Smooth muscle cell (in vitro differentiated cells): ENCODE results near the gene CALN1. TPM values are rescaled to one million over a fixed set of nuclear protein-coding genes. Genes with fewer than 3 reads are reported as not detected.

Experiments
- DNase-seq: peaks from one replicate; lab custom pipeline; 2025; ENCODE audit not compliant: unreplicated experiment; lab: John Stamatoyannopoulos, UW
- H2AFZ ChIP-seq: fragments of 200-600 bp; sonication (generic); 2 replicates; pipeline ENCODE4 v1.6.0; 2016; ENCODE audit warnings: antibody characterized with exemption, low read depth, mild to moderate bottlenecking
- H3F3A ChIP-seq: fragments of 200-600 bp; sonication (generic); 2 replicates; pipeline ENCODE4 v1.6.0; 2017; ENCODE audit warnings: antibody characterized with exemption, low read depth
- H3K27ac ChIP-seq: fragments of 200-600 bp; sonication (generic); 2 replicates; pipeline ENCODE4 v1.5.1; 2016; ENCODE audit warnings: low read depth, mild to moderate bottlenecking
- H3K27me3 ChIP-seq: fragments of 200-600 bp; sonication (generic); 2 replicates; pipeline ENCODE4 v1.6.1; 2016; ENCODE audit warnings: low read depth, mild to moderate bottlenecking
- H3K36me3 ChIP-seq: fragments of 200-600 bp; sonication (generic); 2 replicates; pipeline ENCODE4 v1.5.1; 2016; ENCODE audit warnings: low read depth
- H3K4me1 ChIP-seq: fragments of 200-600 bp; sonication (generic); 2 replicates; pipeline ENCODE4 v1.5.1; 2016; ENCODE audit warnings: low read depth
- H3K4me2 ChIP-seq: fragments of 200-600 bp; sonication (generic); 2 replicates; pipeline ENCODE4 v1.6.0; 2016; ENCODE audit warnings: mild to moderate bottlenecking
- H3K4me3 ChIP-seq: fragments of 200-600 bp; sonication (generic); 2 replicates; pipeline ENCODE4 v1.5.1; 2016; ENCODE audit warnings: mild to moderate bottlenecking
- H3K79me2 ChIP-seq: fragments of 200-600 bp; sonication (generic); 2 replicates; pipeline ENCODE4 v1.6.0; 2016; ENCODE audit warnings: low read depth, mild to moderate bottlenecking
- H3K9ac ChIP-seq: fragments of 200-600 bp; sonication (generic); 2 replicates; pipeline ENCODE4 v1.6.0; 2016; ENCODE audit warnings: low read depth
- H3K9me3 ChIP-seq: fragments of 200-600 bp; sonication (generic); replicated peaks from 2 replicates; pipeline ENCODE4 v1.5.1; 2016; ENCODE audit warnings: low read depth
- H4K20me1 ChIP-seq: fragments of 200-600 bp; sonication (generic); 2 replicates; pipeline ENCODE4 v1.6.0; 2016; ENCODE audit warnings: low read depth
- WGBS: methylation state at CpG from one replicate; pipeline ENCODE4 v1.1.7; 2016; ENCODE audit warnings: low lambda C conversion rate; 5-methylcytosine and 5-hydroxymethylcytosine counted together
- polyA plus RNA-seq: library from polyadenylated mRNA; unstranded; fragments of >200 nt; fragmentation: Nextera tagmentation; extraction: Ambion mirVana; gene quantifications from 2 replicates; pipeline ENCODE4 v1.2.1, GENCODE V29; 2016
- total RNA-seq: library from RNA; depleted of rRNA; stranded (reverse); fragments of >200 nt; gene quantifications from 2 replicates; pipeline ENCODE4 v1.2.3, GENCODE V29; 2014
- TF ChIP-seq, protein P1 (sequence below): fragments of 200-600 bp; sonication (generic); IDR thresholded peaks from 2 replicates; pipeline ENCODE4 v1.5.1; 2017; ENCODE audit warnings: borderline replicate concordance, mild to moderate bottlenecking, antibody characterized with exemption; ENCODE audit not compliant: insufficient read depth, poor library complexity, severe bottlenecking

Gene CALN1
- total and polyA plus RNA-seq, 2 experiments from 2014 or later = not detected

DNA sequence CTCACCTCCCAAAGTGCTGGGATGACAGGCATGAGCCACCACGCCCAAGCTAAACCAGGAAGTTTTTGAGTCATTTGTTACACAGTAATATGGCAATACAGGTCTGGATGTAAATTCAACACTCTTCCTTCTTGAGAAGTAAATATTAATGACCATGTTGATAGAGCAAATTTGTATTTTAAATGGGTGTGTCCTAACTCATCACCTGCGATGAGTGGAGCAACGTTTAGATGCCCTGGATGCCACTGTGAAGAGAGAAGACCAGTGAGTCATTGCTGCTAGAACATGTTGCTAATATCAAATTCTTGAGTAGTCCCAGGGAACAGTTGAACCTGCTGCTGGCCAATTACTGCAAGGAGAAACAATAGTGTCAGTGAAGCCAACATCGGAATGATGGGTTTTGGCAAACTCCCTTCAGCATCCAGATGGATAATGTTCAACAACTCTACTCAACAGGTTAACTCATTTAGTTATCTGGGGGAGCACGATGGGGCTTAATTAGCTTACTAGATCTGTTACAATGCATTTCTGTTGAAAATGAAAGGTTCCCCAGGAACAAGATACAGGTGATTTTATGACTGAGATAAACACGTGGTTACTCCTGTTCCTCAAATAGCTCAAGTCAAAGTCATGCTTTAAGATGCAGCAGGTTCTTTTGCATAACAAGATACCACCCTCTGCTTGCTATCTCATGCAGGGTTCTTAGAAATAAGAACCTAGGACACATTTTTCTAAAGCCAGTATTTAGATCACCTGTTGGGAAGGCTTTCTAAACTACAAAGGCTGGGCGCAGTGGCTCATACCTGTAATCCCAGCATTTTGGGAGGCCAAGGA, 146.8 kb downstream of the CALN1 start:
- H3K4me3 ChIP-seq = no peak overlapping the region
- H3K9ac ChIP-seq = no peak overlapping the region
- TF ChIP-seq, protein P1, sequence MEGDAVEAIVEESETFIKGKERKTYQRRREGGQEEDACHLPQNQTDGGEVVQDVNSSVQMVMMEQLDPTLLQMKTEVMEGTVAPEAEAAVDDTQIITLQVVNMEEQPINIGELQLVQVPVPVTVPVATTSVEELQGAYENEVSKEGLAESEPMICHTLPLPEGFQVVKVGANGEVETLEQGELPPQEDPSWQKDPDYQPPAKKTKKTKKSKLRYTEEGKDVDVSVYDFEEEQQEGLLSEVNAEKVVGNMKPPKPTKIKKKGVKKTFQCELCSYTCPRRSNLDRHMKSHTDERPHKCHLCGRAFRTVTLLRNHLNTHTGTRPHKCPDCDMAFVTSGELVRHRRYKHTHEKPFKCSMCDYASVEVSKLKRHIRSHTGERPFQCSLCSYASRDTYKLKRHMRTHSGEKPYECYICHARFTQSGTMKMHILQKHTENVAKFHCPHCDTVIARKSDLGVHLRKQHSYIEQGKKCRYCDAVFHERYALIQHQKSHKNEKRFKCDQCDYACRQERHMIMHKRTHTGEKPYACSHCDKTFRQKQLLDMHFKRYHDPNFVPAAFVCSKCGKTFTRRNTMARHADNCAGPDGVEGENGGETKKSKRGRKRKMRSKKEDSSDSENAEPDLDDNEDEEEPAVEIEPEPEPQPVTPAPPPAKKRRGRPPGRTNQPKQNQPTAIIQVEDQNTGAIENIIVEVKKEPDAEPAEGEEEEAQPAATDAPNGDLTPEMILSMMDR = no peak
- no peaks in the 10 kb centered on the region for H3K79me2 ChIP-seq
- no peaks in the 10 kb centered on the region for H3F3A ChIP-seq
- DNase-seq = no peak
- H3K4me2 ChIP-seq = no peak overlapping the region
- H3K27ac ChIP-seq = no peak overlapping the region
- 76% methylated on average over 7 of the region's 7 CpGs for WGBS
- H3K36me3 ChIP-seq = no peaks in the 10 kb centered on the region
- no peak overlapping the region for H2AFZ ChIP-seq
- no peaks in the 10 kb centered on the region for H3K9me3 ChIP-seq
- H3K4me1 ChIP-seq = peaks cover 11% of the 10 kb centered on the region
- H4K20me1 ChIP-seq = no peaks in the 10 kb centered on the region
- H3K27me3 ChIP-seq = no peaks in the 10 kb centered on the region

DNA sequence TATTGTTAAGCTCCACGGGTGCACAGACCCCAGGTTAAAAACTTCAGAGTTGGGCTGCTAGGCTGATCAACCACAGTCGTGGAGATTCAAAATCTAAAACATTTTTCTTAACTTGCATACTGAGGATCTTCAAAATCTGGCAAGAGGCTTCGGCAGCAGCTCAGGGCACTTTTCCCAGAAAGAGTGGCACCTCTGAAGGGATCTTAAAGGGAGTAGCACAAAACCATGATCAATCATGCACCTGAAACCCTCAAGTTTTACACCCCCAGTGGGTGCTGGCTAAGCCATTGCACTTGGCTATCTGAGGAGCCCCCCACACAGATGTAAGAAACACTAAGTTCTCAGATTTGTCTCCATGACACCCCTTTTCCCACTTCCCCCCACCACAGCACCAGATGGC, 151.7 kb downstream of the CALN1 start:
- 74% methylated on average over 3 of the region's 3 CpGs for WGBS

DNA sequence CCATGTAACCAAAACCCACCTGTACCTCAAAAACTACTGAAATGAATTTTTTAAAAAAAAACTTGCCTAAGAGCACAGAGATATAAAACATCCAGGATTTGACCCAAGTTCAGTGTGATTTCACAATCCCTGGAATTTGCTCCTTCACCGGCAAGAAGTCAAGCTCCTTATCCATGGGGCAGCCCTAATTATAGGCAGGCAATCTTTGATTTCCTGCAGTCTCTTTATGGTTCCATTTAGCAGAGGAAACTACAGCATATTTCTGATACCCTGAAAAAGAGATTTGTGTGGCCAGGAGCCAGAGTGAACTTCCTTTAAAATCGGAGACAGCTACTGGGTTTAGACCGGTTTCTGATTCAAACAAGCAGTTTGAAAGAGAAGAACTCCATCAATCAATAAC, 154.1 kb downstream of the CALN1 start:
- no peaks in the 10 kb centered on the region for H3K79me2 ChIP-seq
- no peaks in the 10 kb centered on the region for H3K4me1 ChIP-seq
- H3K4me2 ChIP-seq = no peak overlapping the region
- no peak overlapping the region for H3K9ac ChIP-seq
- H3K36me3 ChIP-seq = no peaks in the 10 kb centered on the region
- H2AFZ ChIP-seq = no peak overlapping the region
- no peak for DNase-seq
- no peaks in the 10 kb centered on the region for H3K27me3 ChIP-seq
- H3K4me3 ChIP-seq = no peak overlapping the region
- no peak overlapping the region for H3K27ac ChIP-seq
- no peaks in the 10 kb centered on the region for H3K9me3 ChIP-seq
- 75% methylated on average over 3 of the region's 3 CpGs for WGBS
- H4K20me1 ChIP-seq = no peaks in the 10 kb centered on the region
- no peaks in the 10 kb centered on the region for H3F3A ChIP-seq
- TF ChIP-seq, protein P1 = no peak

More for the DNA sequence above, 151.7 kb downstream of the CALN1 start:
- no peaks in the 10 kb centered on the region for H3F3A ChIP-seq
- no peaks in the 10 kb centered on the region for H3K9me3 ChIP-seq
- no peak overlapping the region for H3K4me2 ChIP-seq
- TF ChIP-seq, protein P1 = no peak
- no peaks in the 10 kb centered on the region for H3K36me3 ChIP-seq
- no peaks in the 10 kb centered on the region for H4K20me1 ChIP-seq
- no peaks in the 10 kb centered on the region for H3K27me3 ChIP-seq
- no peak overlapping the region for H2AFZ ChIP-seq
- no peak overlapping the region for H3K9ac ChIP-seq
- DNase-seq = no peak
- no peak overlapping the region for H3K4me3 ChIP-seq
- H3K79me2 ChIP-seq = no peaks in the 10 kb centered on the region
- H3K27ac ChIP-seq = no peak overlapping the region
- no peaks in the 10 kb centered on the region for H3K4me1 ChIP-seq

DNA sequence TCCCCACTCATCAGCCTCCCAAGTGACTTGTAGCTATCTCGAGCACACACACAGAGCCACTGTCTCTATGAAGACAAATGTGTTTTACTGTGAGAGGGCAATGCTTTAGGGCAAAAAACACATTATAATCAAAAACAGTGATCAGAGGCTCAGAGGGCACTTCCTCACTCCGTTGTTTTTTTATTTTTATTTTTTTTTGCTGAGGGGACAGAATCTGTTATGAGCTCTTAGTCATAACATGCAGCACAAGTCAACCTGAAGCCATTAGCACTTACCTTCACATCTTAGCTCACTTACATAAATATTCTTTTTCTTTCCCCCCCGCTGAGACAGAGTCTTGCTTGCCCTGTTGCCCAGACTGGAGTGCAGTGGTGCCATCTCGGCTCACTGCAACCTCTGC, 157.7 kb downstream of the CALN1 start:
- no peaks in the 10 kb centered on the region for H4K20me1 ChIP-seq
- no peak overlapping the region for H3K4me2 ChIP-seq
- H3K36me3 ChIP-seq = no peaks in the 10 kb centered on the region
- no peaks in the 10 kb centered on the region for H3K4me1 ChIP-seq
- no peaks in the 10 kb centered on the region for H3K27me3 ChIP-seq
- H3K9ac ChIP-seq = no peak overlapping the region
- H3K79me2 ChIP-seq = no peaks in the 10 kb centered on the region
- H3K27ac ChIP-seq = no peak overlapping the region
- no peaks in the 10 kb centered on the region for H3K9me3 ChIP-seq
- 81% methylated on average over 4 of the region's 4 CpGs for WGBS
- no peak overlapping the region for H3K4me3 ChIP-seq
- DNase-seq = no peak
- H3F3A ChIP-seq = no peaks in the 10 kb centered on the region
- H2AFZ ChIP-seq = no peak overlapping the region
- TF ChIP-seq, protein P1 = no peak
